HepG2 (cell line): ENCODE measurements around the gene NECAB2.

Source experiments
- FOXA1 ChIP-seq, 2 experiments: fragments of 450-650 bp in 1 of 2; sonication (generic) in 1 of 2; formaldehyde crosslinking in 1 of 2; IDR thresholded peaks; 2 replicates each; pipeline versions ENCODE4 v1.4.0 to v1.6.1; 2016 to 2020; ENCODE audit warnings: missing genetic modification reagents in 1 of 2
- RFX1 ChIP-seq: fragments of 450-650 bp; IDR thresholded peaks from 2 replicates; pipeline ENCODE4 v1.6.1; 2017
- TF ChIP-seq, protein P1 (sequence below): sonication (generic); formaldehyde crosslinking; IDR thresholded peaks from 2 replicates; pipeline ENCODE4 v1.5.0; 2020; ENCODE audit warnings: mild to moderate bottlenecking, missing genetic modification reagents, moderate library complexity

DNA sequence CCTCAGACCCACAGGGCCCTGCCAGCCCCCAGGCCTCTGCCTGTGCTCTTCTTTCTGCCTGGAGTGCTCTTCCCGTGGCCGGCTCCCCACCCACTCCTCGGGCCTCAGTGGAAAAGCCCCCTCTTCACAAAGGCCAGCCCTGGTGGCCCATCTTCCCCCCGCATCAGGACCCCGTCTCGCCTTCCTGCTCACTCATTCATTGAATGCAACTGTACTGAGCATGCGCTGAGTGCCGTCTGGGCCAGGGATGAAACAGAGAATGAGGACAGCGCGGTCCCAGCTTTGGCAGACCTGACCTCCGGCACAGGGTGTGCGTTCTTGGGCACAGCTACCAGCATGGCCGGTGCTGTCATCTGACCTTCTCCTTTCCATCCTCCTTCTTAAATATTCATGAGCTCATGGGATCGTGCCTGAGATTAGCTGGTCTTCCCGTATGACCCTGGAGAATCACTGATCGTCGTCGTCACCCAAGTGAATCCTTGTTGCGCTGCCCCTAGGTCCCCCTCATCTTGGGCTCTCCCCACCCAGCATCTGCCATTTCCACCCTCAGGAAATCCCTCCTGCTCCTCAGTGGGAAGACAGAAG, 31.4 kb upstream of the NECAB2 start:
- TF ChIP-seq, protein P1, sequence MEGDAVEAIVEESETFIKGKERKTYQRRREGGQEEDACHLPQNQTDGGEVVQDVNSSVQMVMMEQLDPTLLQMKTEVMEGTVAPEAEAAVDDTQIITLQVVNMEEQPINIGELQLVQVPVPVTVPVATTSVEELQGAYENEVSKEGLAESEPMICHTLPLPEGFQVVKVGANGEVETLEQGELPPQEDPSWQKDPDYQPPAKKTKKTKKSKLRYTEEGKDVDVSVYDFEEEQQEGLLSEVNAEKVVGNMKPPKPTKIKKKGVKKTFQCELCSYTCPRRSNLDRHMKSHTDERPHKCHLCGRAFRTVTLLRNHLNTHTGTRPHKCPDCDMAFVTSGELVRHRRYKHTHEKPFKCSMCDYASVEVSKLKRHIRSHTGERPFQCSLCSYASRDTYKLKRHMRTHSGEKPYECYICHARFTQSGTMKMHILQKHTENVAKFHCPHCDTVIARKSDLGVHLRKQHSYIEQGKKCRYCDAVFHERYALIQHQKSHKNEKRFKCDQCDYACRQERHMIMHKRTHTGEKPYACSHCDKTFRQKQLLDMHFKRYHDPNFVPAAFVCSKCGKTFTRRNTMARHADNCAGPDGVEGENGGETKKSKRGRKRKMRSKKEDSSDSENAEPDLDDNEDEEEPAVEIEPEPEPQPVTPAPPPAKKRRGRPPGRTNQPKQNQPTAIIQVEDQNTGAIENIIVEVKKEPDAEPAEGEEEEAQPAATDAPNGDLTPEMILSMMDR (CRISPR knock-in tag) = no peak
- TF ChIP-seq RFX1 (no peak), FOXA1 (IDR thresholded peaks at IDR 0.05) (no peak), FOXA1 (CRISPR knock-in tag; IDR thresholded peaks at IDR 0.05) (no peak)
